ENCODE measurements around the gene SYNGAP1. TPM values are rescaled to one million over a fixed set of nuclear protein-coding genes. Genes with fewer than 3 reads are reported as not detected.
A peak's percentile ranks its signal among the peaks of the same experiment; 100 is the strongest.

Gene SYNGAP1
- total RNA-seq, 1 donor from 2014 or later, result 23.0 TPM

- H3K4me1 ChIP-seq, result peaks cover 19% of the 10 kb centered on the region
- H3K27ac ChIP-seq, result peak overlapping the region; percentile 97
- peaks cover 29% of the 10 kb centered on the region for H3K36me3 ChIP-seq
- peak overlapping the region; percentile 99 for H3K4me3 ChIP-seq
- DNase-seq (peak; percentile 100), ATAC-seq (peak; percentile 95)
- H3K27me3 ChIP-seq, result no peaks in the 10 kb centered on the region
- no peak for TF ChIP-seq CTCF (IDR thresholded peaks at IDR 0.05)
- intact Hi-C loops (cut with DNase I), result no loop called here
- H3K9me3 ChIP-seq, result no peaks in the 10 kb centered on the region
Observed at GRCh38 chr6:33410050-33410710, 9.7 kb upstream of the SYNGAP1 start.

- peaks cover 24% of the 10 kb centered on the region for H3K4me1 ChIP-seq
- ATAC-seq (peak; percentile 78), DNase-seq (no peak)
- H3K27me3 ChIP-seq, result no peaks in the 10 kb centered on the region
- H3K27ac ChIP-seq, result peak within 1 kb of the TSS; percentile 97
- intact Hi-C loops (cut with DNase I), result no loop called here
- peak within 1 kb of the TSS; percentile 99 for H3K4me3 ChIP-seq
- H3K9me3 ChIP-seq, result no peaks in the 10 kb centered on the region
- peaks cover 37% of the 10 kb centered on the region for H3K36me3 ChIP-seq
- TF ChIP-seq CTCF (IDR thresholded peaks at IDR 0.05), result no peak
Observed at GRCh38 chr6:33410711-33411631, 8.9 kb upstream of the SYNGAP1 start, which contains the start of gene PHF1. TSS of gene PHF1 (plus strand) at chr6:33411014. CDS start at chr6:33412264, 1,250 bp downstream.

- H3K9me3 ChIP-seq, result no peaks in the 10 kb centered on the region
- peak overlapping the region; percentile 97 for H3K27ac ChIP-seq
- peaks cover 44% of the 10 kb centered on the region for H3K36me3 ChIP-seq
- H3K4me3 ChIP-seq, result peak overlapping the region; percentile 99
- intact Hi-C loops (cut with DNase I), result no loop called here
- TF ChIP-seq CTCF (IDR thresholded peaks at IDR 0.05), result no peak
- DNase-seq, result no peak
- peaks cover 31% of the 10 kb centered on the region for H3K4me1 ChIP-seq
- no peak for ATAC-seq
- H3K27me3 ChIP-seq, result no peaks in the 10 kb centered on the region
Observed at GRCh38 chr6:33411632-33412005, 8.2 kb upstream of the SYNGAP1 start.

GRCh38 chr6:33412140-33413009 is 7.5 kb upstream of the SYNGAP1 start:
- peaks cover 38% of the 10 kb centered on the region for H3K4me1 ChIP-seq
- peaks cover 44% of the 10 kb centered on the region for H3K36me3 ChIP-seq
- H3K27ac ChIP-seq, result peak overlapping the region; percentile 97
- no peak for ATAC-seq
- intact Hi-C loops (cut with DNase I), result no loop called here
- TF ChIP-seq CTCF (IDR thresholded peaks at IDR 0.05), result no peak
- no peak for DNase-seq
- no peaks in the 10 kb centered on the region for H3K27me3 ChIP-seq
- peak overlapping the region; percentile 99 for H3K4me3 ChIP-seq
- H3K9me3 ChIP-seq, result no peaks in the 10 kb centered on the region
